B cell (primary cell): ENCODE data around the gene FCER2. TPM values are rescaled to one million over a fixed set of nuclear protein-coding genes. Genes with fewer than 3 reads are reported as not detected.
A peak's percentile ranks its signal among the peaks of the same experiment; 100 is the strongest.

Experiments used
- ATAC-seq: fragments of 200-7000 bp; cut with Tn5 transposase; one replicate; pipeline ENCODE4 v1.10.0; 2021; ENCODE audit warnings: low read depth, mild to moderate bottlenecking, moderate number of reproducible peaks, moderate library complexity
- CTCF ChIA-PET: fragments of 350-600 bp; sonication (Branson Sonifier 250); formaldehyde crosslinking; loops from one replicate; lab custom pipeline; 2021; ENCODE audit warnings: antibody characterized with exemption, inconsistent platforms; lab: Charles Lee
- POLR2A ChIA-PET: fragments of 350-600 bp; sonication (Branson Sonifier 250); formaldehyde crosslinking; loops from one replicate; lab custom pipeline; 2021; ENCODE audit warnings: antibody characterized with exemption; lab: Charles Lee
- DNase-seq: peaks from one replicate; pipeline ENCODE4 v3.0.0; 2013
- H2AFZ ChIP-seq: 2 replicates; pipeline ENCODE4 v1.6.1; 2012; ENCODE audit warnings: mild to moderate bottlenecking, low read depth, low read length; ENCODE audit not compliant: insufficient read depth, poor library complexity, severe bottlenecking
- H3K27ac ChIP-seq, 2 donors: 1 replicate in 1 of 2; 2 replicates in 1 of 2; pipeline ENCODE4 v1.5.1; 2012 to 2013; ENCODE audit warnings: low read length in 2 of 2, mild to moderate bottlenecking in 2 of 2, moderate library complexity in 1 of 2
- H3K27me3 ChIP-seq, 4 experiments: fragments of 200-600 bp in 1 of 4; sonication (generic) in 1 of 4; replicated peaks in 1 of 4; 1 replicate in 2 of 4; 2 replicates in 2 of 4; pipeline versions ENCODE4 v1.6.1 to v1.7.0; 2013 to 2016; ENCODE audit warnings: low read length in 3 of 4, mild to moderate bottlenecking in 2 of 4, mixed read lengths in 1 of 4, moderate library complexity in 1 of 4; ENCODE audit not compliant: insufficient read depth in 4 of 4, control insufficient read depth in 3 of 4; ENCODE audit errors: control extremely low read depth in 1 of 4
- H3K36me3 ChIP-seq, 2 experiments: replicated peaks in 1 of 2; 1 replicate in 1 of 2; 2 replicates in 1 of 2; pipeline versions ENCODE4 v1.6.1 to v1.7.1; 2013; ENCODE audit warnings: low read length in 1 of 2; ENCODE audit not compliant: insufficient read depth in 2 of 2, control insufficient read depth in 1 of 2; ENCODE audit errors: control extremely low read depth in 1 of 2, extremely low read depth in 1 of 2
- H3K4me1 ChIP-seq, 2 donors: fragments of 200-600 bp in 1 of 2; sonication (generic) in 1 of 2; 1 replicate in 1 of 2; 2 replicates in 1 of 2; pipeline versions ENCODE4 v1.5.1 to v1.6.1; 2013 to 2017; ENCODE audit warnings: low read length in 2 of 2; ENCODE audit not compliant: control insufficient read depth in 2 of 2, insufficient read depth in 2 of 2
- H3K4me2 ChIP-seq: replicated peaks from 2 replicates; pipeline ENCODE3; 2012; ENCODE audit warnings: mild to moderate bottlenecking, low read depth, low read length; ENCODE audit not compliant: poor library complexity, severe bottlenecking
- H3K4me3 ChIP-seq, 5 experiments: fragments of 200-600 bp in 1 of 5; sonication (generic) in 1 of 5; 1 replicate in 3 of 5; 2 replicates in 2 of 5; pipeline versions ENCODE4 v1.5.1 to v1.7.0; 2011 to 2016; ENCODE audit warnings: low read length in 4 of 5, mild to moderate bottlenecking in 4 of 5, low read depth in 2 of 5, control low read depth in 1 of 5, moderate library complexity in 1 of 5; ENCODE audit not compliant: insufficient read depth in 1 of 5; ENCODE audit errors: control extremely low read depth in 1 of 5, extremely low read depth in 1 of 5
- H3K79me2 ChIP-seq: fragments of 200-600 bp; sonication (generic); one replicate; pipeline ENCODE4 v1.6.0; 2016; ENCODE audit warnings: low read length; ENCODE audit not compliant: control insufficient read depth, insufficient read depth
- H3K9ac ChIP-seq: fragments of 200-600 bp; sonication (generic); 2 replicates; pipeline ENCODE4 v1.6.1; 2017; ENCODE audit warnings: mild to moderate bottlenecking, low read length, moderate library complexity
- H3K9me3 ChIP-seq, 3 donors: one replicate each; pipeline versions ENCODE4 v1.6.1 to v1.7.1; 2013; ENCODE audit warnings: low read length in 2 of 3; ENCODE audit not compliant: control insufficient read depth in 2 of 3, insufficient read depth in 1 of 3; ENCODE audit errors: control extremely low read depth in 1 of 3
- H4K20me1 ChIP-seq: 2 replicates; pipeline ENCODE4 v1.6.0; 2012; ENCODE audit warnings: mild to moderate bottlenecking, low read length; ENCODE audit not compliant: insufficient read depth, control insufficient read depth, poor library complexity, severe bottlenecking
- H3K27ac Mint-ChIP-seq: one replicate; pipeline ENCODE4 v1.8.0; 2021; ENCODE audit warnings: mixed read lengths
- H3K27me3 Mint-ChIP-seq: one replicate; pipeline ENCODE4 v1.8.0; 2021; ENCODE audit warnings: mixed read lengths
- H3K4me1 Mint-ChIP-seq: one replicate; pipeline ENCODE4 v1.8.0; 2021; ENCODE audit warnings: mixed read lengths
- H3K4me3 Mint-ChIP-seq: one replicate; pipeline ENCODE4 v1.8.0; 2021; ENCODE audit warnings: mixed read lengths
- H3K9me3 Mint-ChIP-seq: one replicate; pipeline ENCODE4 v1.8.0; 2022; ENCODE audit warnings: mixed read lengths; ENCODE audit not compliant: insufficient read depth
- EZH2 ChIP-seq: IDR thresholded peaks from 2 replicates; pipeline ENCODE4 v1.6.1; 2012; ENCODE audit warnings: borderline replicate concordance, low read depth, mild to moderate bottlenecking, moderate library complexity, low read length; ENCODE audit not compliant: insufficient read depth, poor library complexity, severe bottlenecking
- WGBS: methylation state at CpG from one replicate; pipeline ENCODE4 v1.1.5; 2013; ENCODE audit warnings: missing lambda C conversion rate; ENCODE audit not compliant: insufficient coverage; 5-methylcytosine and 5-hydroxymethylcytosine counted together
- intact Hi-C: fragments of 100-400 bp; cut with micrococcal nuclease; formaldehyde crosslinking; loops from one replicate; pipeline ENCODE4 v1.10.0; 2022
- polyA plus RNA-seq: library from polyadenylated mRNA; depleted of rRNA; stranded (reverse); fragments of >200 nt; gene quantifications from 2 replicates; pipeline ENCODE4 v1.2.3, GENCODE V29; 2012
- total RNA-seq, 2 donors: library from RNA; stranded (reverse); fragments of 120-200 nt in 1 of 2; gene quantifications; 1 replicate in 1 of 2; 2 replicates in 1 of 2; pipeline versions ENCODE4 v1.2.3 to v1.2.4, GENCODE V29; 2013 to 2022
- TF ChIP-seq, protein P1 (sequence below): fragments of 200-600 bp; IDR thresholded peaks from one replicate; pipeline ENCODE4 v1.8.0; 2022; ENCODE audit warnings: antibody characterized with exemption, mild to moderate bottlenecking

FCER2 gene
- total and polyA plus RNA-seq, 2 donors (not counting 1 experiment from before 2014, with no cell fraction given) = 17.1 to 419 TPM

DNA sequence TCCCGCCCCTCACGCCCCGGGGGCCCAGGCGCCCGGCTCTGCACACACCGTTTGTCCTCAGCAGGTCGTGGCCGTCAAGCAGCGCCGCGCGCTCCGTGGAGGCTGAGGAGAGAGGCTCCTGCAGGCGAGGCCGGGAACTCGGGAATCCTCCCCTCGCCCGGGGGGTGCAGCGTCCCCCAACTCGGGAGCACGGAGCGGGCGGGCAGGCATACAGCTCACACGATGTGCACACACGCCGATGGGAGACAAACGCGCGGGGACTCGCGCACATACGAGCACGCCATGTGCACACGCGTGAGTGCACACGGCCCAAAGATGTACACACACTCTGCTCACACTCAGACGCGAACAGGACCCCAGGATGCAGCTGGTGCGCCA, 29.3 kb upstream of the FCER2 start:
- DNase-seq = no peak
- ATAC-seq = no peak
- intact Hi-C loops = no loop called here
- Histone ChIP-seq H3K4me1 (peaks cover 27 to 40% of the 10 kb centered on the region in 2 donors), H3K9ac (peak overlapping the region; percentile 53), H4K20me1 (no peaks in the 10 kb centered on the region), H3K36me3 (no peaks in the 10 kb centered on the region), H3K27me3 (peaks cover 0 to 40% (median 20%) of the 10 kb centered on the region in 4 experiments), H3K4me2 (peak overlapping the region; percentile 77), H3K27ac (no peak overlapping the region), H3K4me3 (no peak overlapping the region), H2AFZ (no peak overlapping the region), H3K79me2 (no peaks in the 10 kb centered on the region), H3K9me3 (peaks cover 0 to 24% (median 0%) of the 10 kb centered on the region in 3 donors)
- ChIA-PET POLR2A (interaction anchor here (0.6 kb wide), 1 partner anchor 1148 kb away, joined by 3 read pairs; no protein-coding TSS in a partner anchor), CTCF (no interaction called here)
- 73% methylated on average over 39 of the region's 39 CpGs for WGBS
- Mint-ChIP-seq H3K27me3 (peaks cover 27% of the 10 kb centered on the region), H3K9me3 (no peaks in the 10 kb centered on the region), H3K4me3 (no peak overlapping the region), H3K4me1 (peaks cover 34% of the 10 kb centered on the region), H3K27ac (no peak overlapping the region)
- TF ChIP-seq, protein P1, sequence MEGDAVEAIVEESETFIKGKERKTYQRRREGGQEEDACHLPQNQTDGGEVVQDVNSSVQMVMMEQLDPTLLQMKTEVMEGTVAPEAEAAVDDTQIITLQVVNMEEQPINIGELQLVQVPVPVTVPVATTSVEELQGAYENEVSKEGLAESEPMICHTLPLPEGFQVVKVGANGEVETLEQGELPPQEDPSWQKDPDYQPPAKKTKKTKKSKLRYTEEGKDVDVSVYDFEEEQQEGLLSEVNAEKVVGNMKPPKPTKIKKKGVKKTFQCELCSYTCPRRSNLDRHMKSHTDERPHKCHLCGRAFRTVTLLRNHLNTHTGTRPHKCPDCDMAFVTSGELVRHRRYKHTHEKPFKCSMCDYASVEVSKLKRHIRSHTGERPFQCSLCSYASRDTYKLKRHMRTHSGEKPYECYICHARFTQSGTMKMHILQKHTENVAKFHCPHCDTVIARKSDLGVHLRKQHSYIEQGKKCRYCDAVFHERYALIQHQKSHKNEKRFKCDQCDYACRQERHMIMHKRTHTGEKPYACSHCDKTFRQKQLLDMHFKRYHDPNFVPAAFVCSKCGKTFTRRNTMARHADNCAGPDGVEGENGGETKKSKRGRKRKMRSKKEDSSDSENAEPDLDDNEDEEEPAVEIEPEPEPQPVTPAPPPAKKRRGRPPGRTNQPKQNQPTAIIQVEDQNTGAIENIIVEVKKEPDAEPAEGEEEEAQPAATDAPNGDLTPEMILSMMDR = no peak
- TF ChIP-seq EZH2 = no peak
